ENCODE data around the gene EIF4A3. TPM values are rescaled to one million over a fixed set of nuclear protein-coding genes. Genes with fewer than 3 reads are reported as not detected.

Gene EIF4A3
- total RNA-seq, 1 donor from 2014 or later: 76.6 TPM

DNA sequence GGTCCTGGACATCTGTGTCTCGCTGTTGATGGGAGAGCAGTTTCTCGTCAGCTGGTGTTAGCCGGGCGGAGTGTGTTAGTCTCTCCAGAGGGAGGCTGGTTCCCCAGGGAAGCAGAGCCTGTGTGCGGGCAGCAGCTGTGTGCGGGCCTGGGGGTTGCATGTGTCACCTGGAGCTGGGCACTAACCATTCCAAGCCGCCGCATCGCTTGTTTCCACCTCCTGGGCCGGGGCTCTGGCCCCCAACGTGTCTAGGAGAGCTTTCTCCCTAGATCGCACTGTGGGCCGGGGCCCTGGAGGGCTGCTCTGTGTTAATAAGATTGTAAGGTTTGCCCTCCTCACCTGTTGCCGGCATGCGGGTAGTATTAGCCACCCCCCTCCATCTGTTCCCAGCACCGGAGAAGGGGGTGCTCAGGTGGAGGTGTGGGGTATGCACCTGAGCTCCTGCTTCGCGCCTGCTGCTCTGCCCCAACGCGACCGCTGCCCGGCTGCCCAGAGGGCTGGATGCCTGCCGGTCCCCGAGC, 27.6 kb downstream of the EIF4A3 start:
- H3K27me3 Mint-ChIP-seq (ENCODE audit: unreplicated experiment): peaks cover 1% of the 10 kb centered on the region
- no peak overlapping the region for H3K4me3 Mint-ChIP-seq (ENCODE audit: unreplicated experiment)
- peaks cover 8% of the 10 kb centered on the region for H3K36me3 Mint-ChIP-seq (ENCODE audit: low read depth, unreplicated experiment)
- H3K9me3 Mint-ChIP-seq (ENCODE audit: unreplicated experiment): no peaks in the 10 kb centered on the region
- no peaks in the 10 kb centered on the region for H3K4me1 Mint-ChIP-seq (ENCODE audit: unreplicated experiment)
- no peak for DNase-seq (ENCODE audit: low spot score)
- TF ChIP-seq, protein P1, sequence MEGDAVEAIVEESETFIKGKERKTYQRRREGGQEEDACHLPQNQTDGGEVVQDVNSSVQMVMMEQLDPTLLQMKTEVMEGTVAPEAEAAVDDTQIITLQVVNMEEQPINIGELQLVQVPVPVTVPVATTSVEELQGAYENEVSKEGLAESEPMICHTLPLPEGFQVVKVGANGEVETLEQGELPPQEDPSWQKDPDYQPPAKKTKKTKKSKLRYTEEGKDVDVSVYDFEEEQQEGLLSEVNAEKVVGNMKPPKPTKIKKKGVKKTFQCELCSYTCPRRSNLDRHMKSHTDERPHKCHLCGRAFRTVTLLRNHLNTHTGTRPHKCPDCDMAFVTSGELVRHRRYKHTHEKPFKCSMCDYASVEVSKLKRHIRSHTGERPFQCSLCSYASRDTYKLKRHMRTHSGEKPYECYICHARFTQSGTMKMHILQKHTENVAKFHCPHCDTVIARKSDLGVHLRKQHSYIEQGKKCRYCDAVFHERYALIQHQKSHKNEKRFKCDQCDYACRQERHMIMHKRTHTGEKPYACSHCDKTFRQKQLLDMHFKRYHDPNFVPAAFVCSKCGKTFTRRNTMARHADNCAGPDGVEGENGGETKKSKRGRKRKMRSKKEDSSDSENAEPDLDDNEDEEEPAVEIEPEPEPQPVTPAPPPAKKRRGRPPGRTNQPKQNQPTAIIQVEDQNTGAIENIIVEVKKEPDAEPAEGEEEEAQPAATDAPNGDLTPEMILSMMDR (IDR thresholded peaks at IDR 0.05; ENCODE audit: unreplicated experiment): no peak
- H3K27ac Mint-ChIP-seq (ENCODE audit: unreplicated experiment): no peak overlapping the region

- TF ChIP-seq, protein P1 (IDR thresholded peaks at IDR 0.05; ENCODE audit: unreplicated experiment): no peak
- Mint-ChIP-seq H3K27me3 (ENCODE audit: unreplicated experiment) (peaks cover 1% of the 10 kb centered on the region), H3K4me3 (ENCODE audit: unreplicated experiment) (no peak overlapping the region), H3K27ac (ENCODE audit: unreplicated experiment) (no peak overlapping the region), H3K4me1 (ENCODE audit: unreplicated experiment) (no peaks in the 10 kb centered on the region), H3K36me3 (ENCODE audit: low read depth, unreplicated experiment) (peaks cover 8% of the 10 kb centered on the region), H3K9me3 (ENCODE audit: unreplicated experiment) (no peaks in the 10 kb centered on the region)
- no peak for DNase-seq (ENCODE audit: low spot score)
Measured at GRCh38 chr17:80118601-80119270, 28.2 kb downstream of the EIF4A3 start.

DNA sequence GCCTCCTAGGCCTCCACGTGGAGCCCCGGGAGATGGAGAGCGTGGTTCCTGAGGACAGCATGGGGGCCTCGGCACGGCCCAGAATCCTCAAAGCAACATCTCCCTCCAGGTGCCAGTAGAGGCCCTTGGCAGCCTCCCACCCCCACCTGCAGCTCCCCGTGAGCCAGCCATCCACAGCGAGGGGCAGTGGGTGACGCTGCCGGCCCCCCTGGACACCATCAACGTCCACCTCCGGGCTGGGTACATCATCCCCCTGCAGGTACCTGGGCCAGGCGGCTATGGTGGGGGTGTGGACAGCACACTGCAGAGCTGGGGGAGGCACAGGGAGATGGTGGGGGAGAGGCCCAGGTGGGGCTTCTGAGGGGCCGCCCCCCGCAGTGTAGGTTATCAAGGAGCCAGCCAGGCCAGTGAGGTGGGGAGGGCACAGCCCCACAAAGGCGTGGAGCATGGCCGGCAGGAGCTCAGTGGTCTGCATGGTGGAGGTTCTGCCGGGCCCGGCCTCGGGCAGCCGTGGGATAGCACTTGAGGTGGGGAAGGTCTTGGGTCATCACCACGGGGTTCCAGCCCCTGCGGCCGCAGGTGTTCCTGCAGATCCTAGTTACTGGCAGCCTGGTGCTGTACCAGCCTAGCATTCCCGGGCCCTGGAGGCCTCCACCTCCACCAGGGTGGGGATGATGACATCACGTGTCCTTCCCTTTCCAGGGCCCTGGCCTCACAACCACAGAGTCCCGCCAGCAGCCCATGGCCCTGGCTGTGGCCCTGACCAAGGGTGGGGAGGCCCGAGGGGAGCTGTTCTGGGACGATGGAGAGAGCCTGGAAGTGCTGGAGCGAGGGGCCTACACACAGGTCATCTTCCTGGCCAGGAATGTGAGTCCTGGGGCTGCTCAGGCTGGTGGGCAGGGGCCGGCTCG, 29.2 kb downstream of the EIF4A3 start:
- no peak for DNase-seq (ENCODE audit: low spot score)
- H3K27me3 Mint-ChIP-seq (ENCODE audit: unreplicated experiment): peaks cover 1% of the 10 kb centered on the region
- no peak overlapping the region for H3K27ac Mint-ChIP-seq (ENCODE audit: unreplicated experiment)

DNA sequence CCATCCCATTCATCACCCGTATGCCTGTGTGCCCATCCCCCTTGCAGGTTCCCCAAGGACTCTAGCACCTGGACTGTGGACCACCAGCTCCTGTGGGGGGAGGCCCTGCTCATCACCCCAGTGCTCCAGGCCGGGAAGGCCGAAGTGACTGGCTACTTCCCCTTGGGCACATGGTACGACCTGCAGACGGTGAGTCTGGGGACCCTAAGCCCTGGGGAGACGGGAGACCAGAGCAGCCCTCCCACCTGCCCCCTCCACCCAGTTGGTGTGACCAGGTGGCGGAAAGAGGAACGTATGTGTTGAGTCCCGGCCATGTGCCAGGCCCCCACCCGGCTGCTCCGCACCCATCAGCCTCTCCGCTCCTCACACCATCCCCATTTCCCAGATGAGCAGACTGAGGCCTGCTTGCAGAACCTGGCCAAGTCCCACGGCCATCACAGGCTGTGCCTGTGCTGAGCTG, 30.0 kb downstream of the EIF4A3 start:
- Mint-ChIP-seq H3K4me3 (ENCODE audit: unreplicated experiment) (no peak overlapping the region), H3K9me3 (ENCODE audit: unreplicated experiment) (no peaks in the 10 kb centered on the region), H3K36me3 (ENCODE audit: low read depth, unreplicated experiment) (peaks cover 8% of the 10 kb centered on the region), H3K27ac (ENCODE audit: unreplicated experiment) (no peak overlapping the region), H3K27me3 (ENCODE audit: unreplicated experiment) (peaks cover 1% of the 10 kb centered on the region), H3K4me1 (ENCODE audit: unreplicated experiment) (no peaks in the 10 kb centered on the region)
- TF ChIP-seq, protein P1 (IDR thresholded peaks at IDR 0.05; ENCODE audit: unreplicated experiment): no peak
- DNase-seq (ENCODE audit: low spot score): no peak

More for the DNA sequence above, 29.2 kb downstream of the EIF4A3 start:
- no peaks in the 10 kb centered on the region for H3K4me1 Mint-ChIP-seq (ENCODE audit: unreplicated experiment)
- H3K36me3 Mint-ChIP-seq (ENCODE audit: low read depth, unreplicated experiment): peaks cover 8% of the 10 kb centered on the region
- no peaks in the 10 kb centered on the region for H3K9me3 Mint-ChIP-seq (ENCODE audit: unreplicated experiment)
- TF ChIP-seq, protein P1 (IDR thresholded peaks at IDR 0.05; ENCODE audit: unreplicated experiment): no peak
- no peak overlapping the region for H3K4me3 Mint-ChIP-seq (ENCODE audit: unreplicated experiment)
